NCI-H1105 treated with DMSO at 0.1 percent for 48 hours (cell line): ENCODE measurements around the gene DNAH1.
"Not testable (repeated sequence)": the region's sequence is repeated elsewhere in the genome, so short reads cannot be mapped to it uniquely, and the experiment has no call there.

ENCODE experiments used
- DNase-seq: peaks from one replicate; lab custom pipeline; 2025; lab: John Stamatoyannopoulos, UW

DNAH1 gene

DNA sequence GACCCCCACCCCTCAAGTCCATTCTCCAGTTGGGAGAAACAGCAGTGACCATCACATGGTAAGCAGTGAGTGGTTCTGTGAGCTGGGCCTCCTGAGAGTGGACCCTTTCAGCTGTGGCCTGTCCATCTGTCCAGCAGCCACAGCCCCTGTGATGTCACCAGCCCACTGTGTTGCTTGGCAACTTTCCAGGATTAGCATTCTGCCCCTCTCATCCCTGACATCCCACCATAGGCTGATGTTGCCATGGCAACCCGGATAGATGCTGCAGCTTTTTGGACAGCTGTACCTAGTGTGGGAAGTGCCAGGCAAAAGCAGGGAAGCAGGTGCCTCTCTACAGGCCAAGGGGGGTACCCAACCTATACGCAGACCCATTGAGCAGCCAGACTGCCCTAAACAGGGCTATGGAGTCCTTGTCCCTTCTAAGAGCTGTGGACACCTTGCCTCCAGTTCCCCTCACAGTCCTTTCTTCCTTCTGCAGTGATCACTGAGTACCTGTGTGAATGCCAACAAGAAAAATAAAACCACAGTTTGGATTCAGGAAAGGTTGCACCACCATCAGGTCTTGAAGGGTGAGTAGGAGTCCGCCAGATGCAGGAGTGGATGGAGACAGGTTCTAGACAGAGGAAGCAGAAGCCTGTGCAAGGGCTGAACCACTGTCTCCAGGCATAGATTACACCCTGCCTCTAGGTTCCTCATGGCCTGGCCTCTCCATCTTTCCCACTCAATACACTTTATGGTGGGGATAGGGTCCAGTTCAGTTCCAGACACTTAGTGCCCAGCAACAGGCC lies at the start of gene DNAH1:
DNAH1 (plus strand) TSS at position 343 of the 788 bp plus-strand sequence. CDS start 6,124 bp downstream, outside the sequence.
- peak; percentile 8 for DNase-seq

DNA sequence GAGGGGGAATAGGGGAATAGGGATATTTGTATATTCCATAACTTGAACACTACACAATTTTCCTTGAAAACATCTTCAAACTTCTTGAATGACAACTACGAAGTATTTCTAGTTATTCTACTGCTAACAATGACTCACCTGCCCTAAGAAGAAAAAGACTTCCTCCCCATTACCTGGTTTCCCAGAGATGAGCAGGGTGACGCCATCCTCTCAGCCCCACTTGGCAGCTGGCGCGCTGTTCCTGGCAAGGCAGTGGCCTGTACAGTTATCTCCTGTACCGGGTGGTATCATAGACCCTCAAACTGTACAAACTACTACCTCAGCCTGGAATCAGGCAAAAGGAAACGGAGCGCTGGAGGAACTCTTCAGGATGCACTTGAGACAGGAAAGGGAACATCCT lies 48.1 kb upstream of the DNAH1 start:
- no peak for DNase-seq

DNA sequence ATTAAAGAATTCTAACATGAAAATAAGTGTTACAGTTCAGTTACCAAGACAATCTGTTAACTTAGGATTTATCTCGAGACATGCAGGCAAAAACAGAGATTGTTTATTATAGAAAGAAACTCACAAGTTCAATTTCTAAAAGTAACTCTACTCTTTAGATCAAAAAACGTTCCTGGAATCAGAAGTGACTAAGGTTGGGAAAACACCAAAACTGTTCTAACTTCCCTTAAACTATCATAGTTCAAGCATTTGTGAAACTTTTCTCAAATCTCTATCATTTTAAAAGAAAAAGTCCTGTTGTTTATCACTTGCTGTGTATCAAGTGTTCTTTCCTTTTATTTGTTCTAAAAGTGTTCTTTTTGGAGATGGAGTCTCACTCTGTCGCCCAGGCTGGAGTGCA lies 46.3 kb upstream of the DNAH1 start:
- no peak for DNase-seq

DNA sequence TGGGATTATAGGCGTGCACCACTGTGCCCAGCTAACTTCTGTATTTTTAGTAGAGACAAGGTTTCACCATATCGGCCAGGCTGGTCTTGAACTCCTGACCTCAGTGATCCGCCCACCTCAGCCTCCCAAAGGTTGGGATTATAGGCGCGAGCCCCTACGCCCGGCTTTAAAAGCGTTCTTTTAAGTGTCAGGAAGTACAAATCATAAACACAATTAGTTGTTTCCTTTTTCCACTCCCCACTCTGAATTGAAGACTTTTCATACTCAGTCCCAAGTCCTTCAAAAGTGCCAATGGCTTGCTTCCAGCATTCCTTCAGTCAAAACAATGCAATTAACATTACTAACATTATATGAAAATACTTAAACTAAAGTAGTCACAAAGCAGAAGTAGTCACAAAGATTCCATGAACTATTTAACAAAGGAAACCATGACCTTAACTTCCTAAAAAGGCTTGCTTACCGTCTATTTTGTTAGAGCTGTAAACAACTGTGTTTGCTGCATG lies 45.8 kb upstream of the DNAH1 start:
- DNase-seq: no peak

DNA sequence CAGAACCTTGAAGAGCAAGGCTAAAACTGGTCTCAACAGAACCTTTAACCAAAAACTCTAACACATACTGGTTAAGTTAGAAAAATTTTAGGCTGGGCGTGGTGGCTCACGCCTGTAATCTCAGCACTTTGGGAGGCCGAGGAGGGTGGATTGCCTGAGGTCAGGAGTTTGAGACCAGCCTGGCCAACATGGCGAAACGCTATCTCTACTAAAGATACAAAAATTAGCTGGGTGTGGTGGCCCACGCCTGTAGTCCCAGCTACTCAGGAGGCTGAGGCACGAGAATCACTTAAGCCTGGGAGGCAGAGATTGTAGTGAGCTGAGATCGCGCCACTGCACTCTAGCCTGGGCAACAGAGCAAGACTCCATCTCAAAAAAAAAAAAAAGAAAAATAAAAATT lies 43.9 kb upstream of the DNAH1 start:
- not testable (repeated sequence) for DNase-seq

DNA sequence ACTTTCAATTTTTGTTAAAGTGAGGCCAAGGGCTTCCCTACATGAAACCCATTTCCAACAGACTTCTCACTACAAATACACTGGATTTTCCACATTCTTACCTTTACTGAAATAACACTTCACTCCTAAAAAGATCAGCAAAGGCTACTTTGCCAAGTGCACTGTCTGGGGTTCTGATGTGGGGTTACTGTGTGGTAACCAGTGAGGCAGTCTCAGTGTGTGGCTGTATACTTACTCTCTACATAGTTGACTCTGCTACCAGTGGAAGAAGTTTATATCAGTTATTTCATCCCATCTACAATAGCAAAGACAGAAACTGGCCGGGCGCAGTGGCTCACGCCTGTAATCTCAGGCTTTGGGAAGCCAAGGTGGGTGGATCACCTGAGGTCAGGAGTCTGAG lies 43.3 kb upstream of the DNAH1 start:
- no peak for DNase-seq

DNA sequence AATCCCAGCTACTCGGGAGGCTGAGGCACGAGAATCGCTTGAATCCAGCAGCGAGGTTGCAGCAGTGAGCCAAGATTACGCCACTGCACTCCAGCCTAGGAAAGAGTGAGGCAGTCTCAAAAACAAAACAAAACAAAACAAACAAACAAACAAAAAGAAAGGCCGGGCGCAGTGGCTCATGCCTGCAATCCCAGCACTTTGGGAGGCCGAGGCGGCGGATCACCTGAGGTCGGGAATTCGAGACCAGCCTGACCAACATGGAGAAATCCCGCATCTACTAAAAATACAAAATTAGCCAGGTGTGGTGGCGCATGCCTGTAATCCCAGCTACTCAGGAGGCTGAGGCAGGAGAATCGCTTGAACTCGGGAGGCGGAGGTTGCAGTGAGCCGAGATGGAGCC lies 41.3 kb upstream of the DNAH1 start:
- DNase-seq: not testable (repeated sequence)

DNA sequence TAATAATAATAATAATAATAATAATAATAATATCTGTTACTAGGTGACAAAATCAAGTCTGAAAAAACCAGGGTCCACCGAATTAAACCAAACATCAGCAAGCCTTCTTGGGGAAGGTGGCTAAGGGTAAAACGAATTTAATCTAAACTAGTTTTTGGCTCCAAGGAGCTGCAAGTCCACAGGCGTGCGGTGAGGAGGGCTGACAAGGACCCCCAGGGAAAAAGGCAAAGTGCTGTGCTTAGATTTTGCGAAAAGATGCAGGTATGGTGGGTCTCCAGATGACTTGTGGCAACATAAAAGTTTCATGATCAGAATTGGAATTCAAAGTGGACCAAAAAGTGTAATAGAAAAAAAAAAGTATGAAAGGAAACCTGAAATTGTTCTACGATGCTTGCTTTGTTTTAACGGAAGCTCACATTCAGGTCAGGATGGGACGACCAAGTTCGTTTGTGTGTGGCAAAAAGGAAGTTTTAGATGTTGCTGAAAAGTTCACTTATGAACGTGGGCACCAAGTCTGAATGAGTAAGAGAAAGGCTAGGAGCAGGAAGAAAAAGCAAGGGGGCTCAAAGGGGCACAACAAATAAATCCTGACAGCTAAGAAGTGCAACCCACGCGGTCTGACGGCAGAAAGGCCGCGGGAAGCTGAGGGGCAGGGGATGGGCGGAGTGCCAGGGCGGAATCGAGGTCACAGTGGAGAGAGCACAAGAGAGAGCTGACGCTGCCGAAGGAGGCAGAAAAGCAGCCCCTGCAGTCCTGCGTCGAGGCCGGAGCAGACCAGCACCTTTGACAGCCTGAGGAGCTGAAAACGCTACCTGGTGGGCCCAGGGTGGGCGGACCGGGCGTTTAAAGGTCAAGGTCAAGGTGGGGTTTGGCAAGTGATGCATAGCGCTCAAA lies 38.8 kb upstream of the DNAH1 start:
- peak; percentile 11 for DNase-seq

DNA sequence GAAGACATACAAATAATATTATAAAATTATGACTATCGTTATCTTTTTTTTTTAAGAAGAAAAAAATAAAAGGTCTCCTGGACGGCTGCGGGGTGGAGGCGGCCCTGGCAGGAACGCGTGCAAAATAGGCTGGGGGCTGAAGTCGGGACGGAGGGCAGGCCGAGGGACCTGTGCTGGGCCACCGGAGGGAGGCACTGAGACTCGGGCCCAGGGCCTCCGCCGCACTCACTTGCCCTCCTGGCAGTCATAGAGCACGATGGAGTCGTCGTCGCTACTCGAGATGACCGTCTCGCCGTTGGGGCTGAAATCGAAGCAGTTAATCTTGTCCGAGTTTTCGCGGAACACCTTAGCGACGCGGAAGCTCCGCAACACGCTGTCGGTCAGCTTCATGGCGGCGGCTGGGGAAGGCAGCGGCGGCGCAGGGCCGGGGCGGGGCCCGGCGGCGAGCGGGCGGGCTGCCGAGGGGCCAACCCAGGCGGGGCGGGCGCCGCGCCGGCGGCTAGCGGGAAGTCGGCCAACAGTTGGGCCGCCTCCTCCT lies 38.1 kb upstream of the DNAH1 start:
- DNase-seq: no peak

DNA sequence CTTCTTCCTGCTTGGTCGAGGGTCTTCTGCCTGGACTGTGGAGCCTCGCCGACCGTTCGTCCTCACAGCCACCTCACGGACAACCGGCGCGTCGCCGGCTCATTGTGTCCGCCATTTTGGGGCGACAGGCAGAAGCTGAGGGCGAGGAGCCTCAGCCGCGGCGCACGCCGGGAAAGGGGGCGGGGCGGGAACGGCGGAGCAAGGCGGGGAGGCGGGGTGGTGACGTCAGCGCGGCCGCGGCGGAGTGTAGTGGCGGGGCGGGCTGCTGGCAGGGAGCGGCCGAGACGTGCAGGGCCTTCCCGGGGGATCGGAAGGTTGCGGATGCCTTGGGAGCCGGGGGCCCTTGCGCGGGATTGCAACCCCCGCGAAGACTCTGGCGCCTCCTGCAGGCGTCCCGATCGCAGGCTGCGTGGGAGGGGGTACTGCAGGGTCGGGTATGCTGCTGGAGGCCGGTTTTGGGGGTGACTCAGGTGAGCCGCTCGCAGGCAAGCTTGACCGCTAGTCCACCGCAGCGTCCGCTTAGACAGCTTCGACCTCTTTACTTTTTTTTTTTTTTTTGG lies 37.5 kb upstream of the DNAH1 start, which contains the start of gene WDR82:
WDR82 (minus strand) TSS at position 140 of the 560 bp plus-strand sequence. CDS start 288 bp downstream, outside the sequence.
- peak; percentile 80 for DNase-seq

DNA sequence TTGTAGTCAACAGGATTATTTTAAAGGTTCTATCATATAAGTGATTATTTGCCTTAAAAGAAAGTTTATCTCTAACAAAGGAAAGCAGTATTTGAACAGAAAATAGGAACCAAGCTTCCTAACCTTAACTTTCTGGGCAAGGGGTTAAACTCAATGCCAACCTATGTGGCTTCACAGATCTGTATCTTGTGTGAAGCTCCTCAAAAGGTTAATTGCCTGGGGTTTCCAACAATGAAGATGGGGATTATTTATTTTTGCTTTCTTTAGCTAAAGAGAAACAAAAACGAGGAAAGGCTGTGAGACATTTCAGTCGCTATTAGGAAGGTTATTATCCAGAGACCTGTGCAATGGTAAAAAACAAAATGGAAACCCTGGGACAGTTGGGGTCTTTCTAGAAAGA lies 36.5 kb upstream of the DNAH1 start:
- DNase-seq: no peak

DNA sequence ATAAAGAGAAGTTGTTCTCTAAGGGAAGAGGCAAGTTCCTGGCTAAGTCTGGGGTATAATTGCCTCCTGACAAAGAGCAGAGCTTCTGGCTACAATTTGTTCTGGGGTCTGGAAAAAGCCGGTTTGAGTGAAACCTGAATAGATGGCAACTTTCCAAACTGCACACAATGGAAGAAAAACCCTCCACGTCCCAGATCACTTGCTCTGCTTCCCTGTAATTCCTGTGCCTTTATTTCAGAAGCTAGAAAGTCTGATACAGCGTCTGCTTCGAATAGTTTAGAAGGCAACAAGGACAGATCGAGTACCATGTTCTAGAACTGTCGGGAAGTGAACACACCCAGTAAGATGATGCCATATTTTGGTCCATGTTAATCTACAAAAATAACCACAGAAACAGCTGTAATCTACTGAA lies 36.1 kb upstream of the DNAH1 start:
- DNase-seq: peak; percentile 80

DNA sequence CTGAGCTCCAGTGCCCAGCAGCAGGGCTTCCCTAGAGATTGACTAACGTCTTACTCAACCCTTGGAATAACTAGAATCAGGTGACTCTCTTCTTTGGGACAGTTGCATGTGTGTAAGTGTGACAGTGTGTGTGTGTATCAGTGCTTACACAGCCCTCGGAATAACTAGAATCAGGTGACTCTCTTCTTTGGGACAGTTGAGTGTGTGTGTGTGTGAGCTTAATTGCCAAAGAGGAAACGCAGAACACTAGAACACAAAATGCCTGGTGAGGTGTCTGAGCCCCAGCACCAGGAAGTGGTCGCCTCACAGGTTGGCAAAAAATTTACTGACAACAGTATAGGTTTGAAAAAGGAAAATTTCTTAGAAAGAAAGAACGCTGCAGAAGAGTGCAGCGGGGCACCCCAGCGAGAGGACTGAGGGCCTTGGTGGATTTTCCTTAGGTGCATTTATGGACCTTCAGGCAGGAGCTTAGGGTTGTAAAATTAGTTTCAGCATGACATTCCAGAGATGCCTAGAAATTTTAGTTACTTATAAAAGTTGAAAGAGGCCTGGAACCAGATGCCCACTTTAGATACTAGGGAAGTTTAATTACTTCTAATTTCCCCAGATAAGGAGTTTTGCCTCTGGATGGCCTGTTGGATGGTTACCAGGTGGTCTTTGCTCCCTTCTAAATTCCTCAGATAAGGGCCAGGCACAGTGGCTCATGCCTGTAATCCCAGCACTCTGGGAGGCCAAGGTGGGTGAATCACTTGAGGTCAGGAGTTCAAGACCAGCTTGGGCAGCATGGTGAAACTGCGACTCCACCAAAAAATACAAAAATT lies 33.9 kb upstream of the DNAH1 start:
- DNase-seq: no peak

DNA sequence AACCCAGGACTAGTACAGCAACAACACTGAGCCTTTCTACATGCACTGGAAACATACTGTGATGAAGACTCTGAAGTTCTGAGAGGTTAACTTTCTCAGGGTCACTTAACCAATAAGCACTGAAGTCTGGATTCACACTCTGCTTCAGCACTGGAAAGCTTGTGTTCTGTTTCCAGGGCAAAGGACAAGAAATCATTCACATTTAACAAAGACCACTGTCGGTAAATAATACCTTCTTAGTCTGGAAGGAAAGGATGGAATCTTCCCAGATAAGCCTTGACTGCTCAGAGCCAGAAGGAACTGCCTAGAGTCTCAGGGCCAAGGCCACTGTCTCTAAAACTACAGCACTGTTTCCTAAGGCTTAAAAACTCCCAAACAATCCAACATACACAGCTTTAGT lies 32.8 kb upstream of the DNAH1 start:
- DNase-seq: no peak

DNA sequence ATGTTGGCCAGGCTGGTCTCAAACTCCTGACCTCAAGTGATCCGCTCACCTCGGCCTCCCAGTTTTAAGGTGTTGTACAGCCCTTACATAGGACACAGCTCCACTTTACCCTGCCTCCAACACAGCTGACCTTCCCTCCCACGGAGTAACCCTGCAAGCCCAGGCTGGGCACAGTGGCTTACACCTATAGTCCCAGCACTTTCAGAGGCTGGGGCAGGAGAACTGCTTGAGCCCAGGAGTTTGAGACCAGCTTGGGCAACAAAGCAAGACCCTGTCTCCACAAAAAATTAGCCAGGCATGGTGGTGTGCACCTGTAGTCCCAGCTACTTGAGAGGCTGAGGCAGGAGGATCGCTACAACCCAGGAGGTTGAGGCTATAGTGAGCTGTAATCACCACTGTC lies 32.1 kb upstream of the DNAH1 start:
- not testable (repeated sequence) for DNase-seq

DNA sequence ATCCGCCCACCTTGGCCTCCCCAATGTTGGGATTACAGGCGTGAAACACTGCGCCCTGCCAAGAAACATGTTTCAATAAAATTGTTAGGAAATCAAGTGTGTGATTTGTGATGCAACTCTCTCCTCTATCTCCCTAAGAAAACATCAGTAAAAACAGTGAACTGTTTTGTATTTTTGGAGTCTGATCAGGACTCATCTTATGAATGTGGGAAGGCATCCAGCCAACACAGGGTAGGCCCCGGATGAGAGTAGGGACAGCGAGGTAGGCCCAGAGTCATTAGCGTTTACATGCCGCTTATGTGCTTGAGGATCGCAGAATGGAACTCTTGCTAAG lies 29.4 kb upstream of the DNAH1 start:
- DNase-seq: no peak

DNA sequence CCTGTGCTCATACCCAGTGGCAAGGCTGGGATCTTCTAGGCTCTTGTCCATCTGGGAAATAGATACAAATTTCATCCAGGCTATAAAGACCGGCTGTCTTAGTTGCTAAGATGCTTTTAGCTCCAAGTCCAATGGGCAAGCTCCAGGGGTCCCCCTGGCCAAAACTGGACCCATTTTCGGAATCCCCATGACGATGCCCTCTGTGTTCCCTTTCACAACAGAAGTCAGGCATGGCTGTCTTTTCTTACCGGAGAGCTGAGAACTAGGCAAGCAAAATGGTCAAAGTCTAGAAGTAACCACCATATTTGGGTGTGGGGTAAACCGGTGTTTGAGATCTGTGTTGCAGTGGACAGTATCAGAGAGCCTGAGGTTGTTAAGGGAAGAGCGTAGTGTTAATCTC lies 27.4 kb upstream of the DNAH1 start:
- DNase-seq: no peak

DNA sequence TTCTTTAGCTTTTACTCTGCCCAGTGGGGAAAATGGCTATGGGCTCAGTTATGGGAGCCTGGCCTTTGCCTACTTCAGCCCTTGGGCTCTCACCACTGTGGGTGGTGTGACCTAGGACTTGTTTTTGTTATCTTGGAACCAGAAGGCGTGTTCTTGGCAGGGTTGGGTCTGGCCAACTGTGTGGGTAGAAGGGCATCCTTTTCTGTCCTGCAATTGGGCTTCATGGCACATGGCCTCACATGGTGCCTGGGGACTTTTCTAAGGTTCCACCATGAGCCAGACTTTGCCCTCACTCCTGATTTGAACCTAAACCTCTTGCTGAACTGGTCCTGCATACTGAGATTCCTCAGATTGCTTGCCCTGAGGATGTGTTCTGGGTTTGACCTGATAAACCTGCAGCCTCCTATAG lies 26.8 kb upstream of the DNAH1 start:
- no peak for DNase-seq

DNA sequence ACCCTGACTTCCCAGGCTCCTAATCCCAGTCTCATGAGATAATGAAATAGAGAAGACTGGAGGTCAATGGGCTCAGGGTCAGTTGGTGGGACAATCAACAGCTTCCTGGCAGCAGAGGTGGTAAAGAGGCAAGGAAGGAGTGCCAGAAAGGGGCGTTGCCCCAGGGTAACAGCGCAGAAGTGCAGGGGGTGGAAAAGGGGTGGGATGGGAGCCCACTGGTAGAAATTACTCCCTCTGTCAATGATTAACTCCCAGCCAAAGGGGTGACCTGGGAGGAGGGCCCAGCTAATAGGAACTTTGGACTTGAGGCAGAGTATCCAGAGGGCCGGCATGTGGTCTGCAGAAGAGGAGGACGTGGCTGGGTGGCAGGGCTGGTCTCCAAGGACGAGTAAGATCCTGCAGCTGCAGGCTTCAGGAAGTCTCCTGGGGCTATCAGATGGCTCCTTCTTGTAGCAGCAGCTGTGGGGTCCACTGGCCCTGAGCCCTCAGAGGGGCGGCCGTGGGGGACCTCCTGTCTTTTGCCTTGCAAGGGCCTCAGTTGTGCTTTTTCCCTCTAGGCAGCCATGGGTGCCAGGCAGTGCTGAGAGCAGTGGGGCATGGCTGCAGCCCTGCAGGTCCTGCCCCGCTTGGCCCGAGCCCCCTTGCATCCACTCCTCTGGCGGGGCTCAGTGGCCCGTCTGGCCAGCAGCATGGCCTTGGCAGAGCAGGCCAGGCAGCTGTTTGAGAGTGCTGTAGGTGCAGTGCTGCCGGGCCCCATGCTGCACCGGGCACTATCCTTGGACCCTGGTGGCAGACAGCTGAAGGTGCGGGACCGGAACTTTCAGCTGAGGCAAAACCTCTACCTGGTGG lies 26.1 kb upstream of the DNAH1 start:
- DNase-seq: no peak
